ENCODE measurements around the gene DEGS1. TPM values are rescaled to one million over a fixed set of nuclear protein-coding genes. Genes with fewer than 3 reads are reported as not detected.

DEGS1 gene
- total and polyA plus RNA-seq, 2 donors (not counting 1 experiment from before 2014, with no cell fraction given) = 64.2 to 383 TPM

GRCh38 chr1:224235813-224236493 is 52.9 kb downstream of the DEGS1 start:
- no peaks in the 10 kb centered on the region for H4K20me1 ChIP-seq (ENCODE audit: control insufficient read depth, extremely low read depth, insufficient read depth, low read length)

GRCh38 chr1:224237119-224237881 is 54.3 kb downstream of the DEGS1 start:
- Histone ChIP-seq H3K9me3 (ENCODE audit: control insufficient read depth, insufficient read depth, low read depth, low read length) (no peaks in the 10 kb centered on the region), H2AFZ (ENCODE audit: low read length) (no peak overlapping the region), H3K4me1 (ENCODE audit: control insufficient read depth, extremely low read depth, insufficient read depth, low read length) (no peaks in the 10 kb centered on the region), H3K27me3 (ENCODE audit: control insufficient read depth, insufficient read depth, low read length) (no peaks in the 10 kb centered on the region), H3K27ac (ENCODE audit: insufficient read depth, low read length) (no peak overlapping the region), H3K4me2 (ENCODE audit: extremely low read depth, insufficient read depth, low read length) (no peak overlapping the region), H3K4me3 (replicated peaks in 1 of 4; ENCODE audit: control extremely low read depth in 1 of 4, insufficient read depth in 1 of 4, low read depth in 3 of 4, low read length in 4 of 4) (no peak overlapping the region), H3K36me3 (ENCODE audit: control insufficient read depth, insufficient read depth, low read length) (peaks cover 2% of the 10 kb centered on the region), H3K9ac (ENCODE audit: insufficient read depth, low read length) (no peak overlapping the region), H4K20me1 (ENCODE audit: control insufficient read depth, extremely low read depth, insufficient read depth, low read length) (no peaks in the 10 kb centered on the region), H3K79me2 (ENCODE audit: control insufficient read depth, insufficient read depth, low read length) (no peaks in the 10 kb centered on the region)
- no peak for DNase-seq (ENCODE audit: low read depth in 2 of 2)
- TF ChIP-seq EZH2 (IDR thresholded peaks at IDR 0.05; ENCODE audit: low read length, missing control alignments) = no peak
- no peak for TF ChIP-seq CTCF (conservative IDR thresholded peaks at IDR 0.05 in 1 of 2, IDR thresholded peaks at IDR 0.05 in 1 of 2; ENCODE audit: low read depth in 1 of 2, low read length in 2 of 2)

More at GRCh38 chr1:224235813-224236493, 52.9 kb downstream of the DEGS1 start:
- Histone ChIP-seq H3K4me1 (ENCODE audit: control insufficient read depth, extremely low read depth, insufficient read depth, low read length) (no peaks in the 10 kb centered on the region), H2AFZ (ENCODE audit: low read length) (no peak overlapping the region), H3K27me3 (ENCODE audit: control insufficient read depth, insufficient read depth, low read length) (no peaks in the 10 kb centered on the region), H3K79me2 (ENCODE audit: control insufficient read depth, insufficient read depth, low read length) (no peaks in the 10 kb centered on the region), H3K9me3 (ENCODE audit: control insufficient read depth, insufficient read depth, low read depth, low read length) (no peaks in the 10 kb centered on the region), H3K27ac (ENCODE audit: insufficient read depth, low read length) (no peak overlapping the region), H3K4me2 (ENCODE audit: extremely low read depth, insufficient read depth, low read length) (no peak overlapping the region), H3K9ac (ENCODE audit: insufficient read depth, low read length) (no peak overlapping the region), H3K36me3 (ENCODE audit: control insufficient read depth, insufficient read depth, low read length) (peaks cover 2% of the 10 kb centered on the region), H3K4me3 (replicated peaks in 1 of 4; ENCODE audit: control extremely low read depth in 1 of 4, insufficient read depth in 1 of 4, low read depth in 3 of 4, low read length in 4 of 4) (no peak overlapping the region)
- TF ChIP-seq CTCF (conservative IDR thresholded peaks at IDR 0.05 in 1 of 2, IDR thresholded peaks at IDR 0.05 in 1 of 2; ENCODE audit: low read depth in 1 of 2, low read length in 2 of 2) (no peak), EZH2 (IDR thresholded peaks at IDR 0.05; ENCODE audit: low read length, missing control alignments) (no peak)
- DNase-seq (ENCODE audit: low read depth in 2 of 2) = no peak

- Histone ChIP-seq H3K4me1 (ENCODE audit: control insufficient read depth, extremely low read depth, insufficient read depth, low read length) (no peaks in the 10 kb centered on the region), H3K27me3 (ENCODE audit: control insufficient read depth, insufficient read depth, low read length) (no peaks in the 10 kb centered on the region), H3K9ac (ENCODE audit: insufficient read depth, low read length) (no peak overlapping the region), H2AFZ (ENCODE audit: low read length) (no peak overlapping the region), H4K20me1 (ENCODE audit: control insufficient read depth, extremely low read depth, insufficient read depth, low read length) (no peaks in the 10 kb centered on the region), H3K79me2 (ENCODE audit: control insufficient read depth, insufficient read depth, low read length) (no peaks in the 10 kb centered on the region), H3K4me3 (replicated peaks in 1 of 4; ENCODE audit: control extremely low read depth in 1 of 4, insufficient read depth in 1 of 4, low read depth in 3 of 4, low read length in 4 of 4) (no peak overlapping the region), H3K27ac (ENCODE audit: insufficient read depth, low read length) (no peak overlapping the region), H3K4me2 (ENCODE audit: extremely low read depth, insufficient read depth, low read length) (no peak overlapping the region), H3K36me3 (ENCODE audit: control insufficient read depth, insufficient read depth, low read length) (peaks cover 2% of the 10 kb centered on the region), H3K9me3 (ENCODE audit: control insufficient read depth, insufficient read depth, low read depth, low read length) (no peaks in the 10 kb centered on the region)
- TF ChIP-seq EZH2 (IDR thresholded peaks at IDR 0.05; ENCODE audit: low read length, missing control alignments) (no peak), CTCF (conservative IDR thresholded peaks at IDR 0.05 in 1 of 2, IDR thresholded peaks at IDR 0.05 in 1 of 2; ENCODE audit: low read depth in 1 of 2, low read length in 2 of 2) (no peak)
- no peak for DNase-seq (ENCODE audit: low read depth in 2 of 2)
Measured at GRCh38 chr1:224238212-224238611, 55.2 kb downstream of the DEGS1 start.

Measured in fibroblast of lung (primary cell).